Stimulated activated CD8-positive, alpha-beta memory T cell treated with anti-CD3 and anti-CD28 coated beads, Interleukin-15, amount 100 ng/mL, for 48 hours (primary cell): ENCODE data around the gene TAOK1.

Source experiments
- DNase-seq, 2 donors: peaks; one replicate each; pipeline ENCODE4 v3.0.0-alpha.2; 2020; ENCODE audit warnings: low read depth in 2 of 2

The TAOK1 gene

DNA sequence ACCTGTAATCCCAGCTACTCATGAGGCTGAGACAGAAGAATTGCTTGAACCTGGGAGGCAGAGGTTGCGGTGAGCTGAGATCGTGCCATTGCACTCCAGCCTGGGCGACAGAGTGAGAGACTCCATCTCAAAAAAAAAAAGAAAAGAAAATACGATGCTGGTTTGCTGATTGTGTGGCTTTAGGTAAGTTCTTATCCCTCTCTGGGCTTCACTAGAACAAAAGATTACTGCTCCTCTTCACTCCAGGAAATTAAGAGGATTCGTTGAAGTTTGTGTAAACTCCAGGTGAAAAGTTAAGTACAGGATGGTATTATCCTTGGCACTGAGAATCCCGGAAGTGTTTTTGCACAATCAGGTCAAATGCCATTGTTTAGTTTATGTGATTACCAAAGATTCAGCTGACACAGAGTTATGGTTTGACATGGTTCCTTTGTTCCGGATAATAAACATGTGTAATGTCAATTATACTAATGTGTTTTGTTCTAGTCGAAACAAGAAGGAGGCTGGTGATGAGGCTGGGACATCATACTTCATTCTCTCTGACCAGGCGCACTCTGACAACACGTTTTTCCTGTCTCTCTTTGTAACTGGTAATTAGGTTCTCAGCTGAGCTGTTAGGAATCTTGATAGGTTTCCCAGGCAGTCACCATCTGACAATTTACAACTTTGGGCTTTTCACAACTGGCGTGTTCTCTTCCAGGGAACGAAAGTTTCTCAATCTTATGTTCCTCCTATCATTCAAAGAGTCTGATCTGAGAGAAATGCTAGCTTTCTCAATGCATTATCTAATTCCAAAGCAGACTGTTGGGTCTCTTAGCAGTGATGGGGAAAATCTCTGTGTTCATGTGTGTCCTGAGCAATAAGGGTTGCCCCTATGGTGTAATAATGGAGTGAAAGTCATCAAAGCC is 10.8 kb upstream of the TAOK1 start:
- DNase-seq: no peak

- DNase-seq: no peak
Observed at GRCh38 chr17:29383686-29384085, 6.5 kb upstream of the TAOK1 start.

DNA sequence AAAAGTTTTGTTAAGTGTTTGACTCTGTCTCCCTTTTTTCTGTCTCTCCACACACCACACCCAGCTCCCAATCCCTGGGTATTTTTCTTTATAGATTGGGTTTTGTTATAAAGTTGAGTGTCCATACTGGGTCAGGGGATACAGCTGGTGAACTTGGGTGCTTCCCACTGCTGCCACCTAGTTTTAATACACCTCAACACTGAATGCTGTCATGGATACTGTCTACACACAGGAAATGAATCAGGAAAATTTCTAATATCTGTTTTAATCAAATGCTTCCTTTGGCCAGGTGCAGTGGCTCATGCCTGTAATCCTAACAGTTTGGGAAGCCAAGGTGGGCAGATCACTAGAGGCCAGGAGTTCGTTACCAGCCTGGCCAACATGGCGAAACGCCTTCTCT is 5.3 kb upstream of the TAOK1 start:
- no peak for DNase-seq

DNA sequence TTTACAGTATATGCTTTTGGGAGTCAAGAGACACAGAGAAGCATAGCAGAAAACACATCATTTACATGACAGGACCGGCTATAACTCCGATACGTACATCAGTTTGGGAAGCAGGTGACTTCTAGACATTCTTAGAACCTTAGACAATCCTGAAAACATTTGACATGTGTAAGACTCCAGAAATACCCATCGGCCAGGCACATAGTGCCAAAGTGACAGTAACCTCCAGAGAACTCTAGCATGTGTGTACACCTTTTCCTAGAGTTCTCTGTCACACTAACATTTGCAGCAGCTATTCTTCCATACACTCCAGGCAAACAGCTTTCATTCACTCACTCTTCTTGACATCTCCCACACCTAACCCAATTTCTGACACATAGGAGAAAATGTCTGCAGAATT is 3.4 kb upstream of the TAOK1 start:
- DNase-seq: no peak

DNA sequence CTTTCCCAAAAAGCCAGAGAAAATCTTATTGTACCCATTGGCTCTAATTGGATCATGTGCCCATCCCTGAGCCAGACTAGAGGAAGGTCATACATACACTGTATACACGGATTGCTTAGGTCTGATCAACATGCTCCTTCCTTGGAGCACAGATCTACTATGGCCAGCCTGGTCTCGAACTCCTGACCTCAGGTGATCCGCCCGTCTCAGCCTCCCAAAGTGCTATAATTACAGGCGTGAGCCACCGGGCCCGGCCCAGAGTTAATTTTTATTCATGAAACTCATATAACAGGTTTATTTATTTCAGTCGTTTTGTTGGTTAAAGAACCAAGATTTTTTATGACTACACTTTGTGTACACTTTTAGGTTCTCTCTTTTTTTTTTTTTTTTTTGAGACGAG is 1.2 kb upstream of the TAOK1 start:
- DNase-seq: no peak

GRCh38 chr17:29390851-29391631 is 878 bp downstream of the TAOK1 start:
- DNase-seq: no peak

GRCh38 chr17:29393436-29393835 is 3.3 kb downstream of the TAOK1 start:
- no peak for DNase-seq

- no peak for DNase-seq
Observed at GRCh38 chr17:29394761-29395160, 4.6 kb downstream of the TAOK1 start.

DNA sequence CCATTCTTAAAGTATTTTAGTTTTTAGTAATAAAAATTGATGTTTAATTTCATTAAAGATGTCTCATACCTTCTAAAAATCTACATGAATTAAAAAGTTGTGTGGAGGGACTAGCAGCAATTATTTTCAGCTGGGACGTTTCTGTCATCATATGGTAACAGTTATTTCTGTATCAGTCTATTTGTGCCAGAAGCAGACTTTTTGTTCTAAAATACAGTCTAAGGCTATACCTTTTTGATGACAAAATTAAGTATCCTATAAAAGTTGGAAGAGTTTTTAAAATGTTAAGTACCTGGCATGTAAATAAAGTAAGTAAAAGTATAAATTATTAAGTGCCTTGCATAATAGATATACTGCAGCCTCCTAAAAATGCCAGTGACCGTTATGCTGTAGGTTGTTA is 5.9 kb downstream of the TAOK1 start:
- no peak for DNase-seq

DNA sequence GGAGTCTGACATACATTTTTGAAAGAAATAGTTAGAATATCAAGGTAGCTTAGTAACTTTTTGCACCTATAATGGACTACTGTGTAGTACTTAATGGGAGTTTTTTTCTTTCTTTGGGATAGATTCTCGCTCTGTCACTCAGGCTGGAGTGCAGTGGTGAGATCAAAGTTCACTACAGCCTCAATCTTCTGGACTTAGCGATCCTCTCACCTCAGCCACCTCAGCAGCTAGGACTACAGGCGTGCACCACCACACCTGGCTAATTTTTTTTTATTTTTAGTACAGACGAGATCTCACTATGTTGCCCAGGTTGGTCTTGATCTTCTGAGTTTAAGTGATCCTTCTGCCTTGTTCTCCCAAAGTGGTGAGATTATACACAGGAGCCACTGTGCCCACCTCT is 9.5 kb downstream of the TAOK1 start:
- no peak for DNase-seq

- DNase-seq: no peak
Observed at GRCh38 chr17:29400818-29401217, 10.7 kb downstream of the TAOK1 start.

DNA sequence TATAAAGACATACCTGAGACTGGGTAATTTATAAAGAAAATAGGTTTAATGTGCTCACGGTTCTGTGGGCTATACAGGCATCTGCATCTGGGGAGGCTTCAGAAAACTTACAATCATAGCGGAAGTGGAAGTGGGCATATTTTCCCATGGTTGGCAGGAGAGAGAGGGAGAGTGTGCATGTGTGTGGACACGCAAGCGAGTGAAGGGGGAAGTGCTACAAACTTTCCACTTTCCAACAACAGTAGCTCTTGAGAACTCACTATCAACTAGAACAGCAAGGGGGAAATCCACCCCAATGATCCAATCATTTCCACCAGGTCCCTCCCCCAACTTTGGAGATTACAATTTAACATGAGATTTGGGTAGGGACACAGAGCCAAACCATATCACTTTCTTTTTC is 11.1 kb downstream of the TAOK1 start:
- DNase-seq: no peak

DNA sequence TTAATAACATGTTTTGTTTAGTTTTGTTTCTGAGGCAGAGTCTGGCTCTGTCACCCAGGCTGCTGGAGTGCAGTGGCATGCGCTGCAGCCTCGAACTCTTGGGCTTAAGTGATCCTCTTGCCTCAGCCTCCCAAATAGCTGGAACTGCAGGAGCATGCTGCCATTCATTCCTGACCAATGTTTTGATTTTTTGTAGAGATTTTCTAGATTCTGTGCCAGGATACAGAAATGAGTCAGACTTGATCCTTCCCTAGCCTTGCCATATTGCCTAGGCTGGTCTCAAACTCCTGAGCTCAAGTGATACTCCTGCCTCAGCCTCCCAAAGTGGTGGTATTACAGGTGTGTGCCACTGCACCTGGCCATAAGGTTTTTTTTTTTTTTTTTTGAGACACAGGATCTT is 17.7 kb downstream of the TAOK1 start:
- DNase-seq: no peak

DNA sequence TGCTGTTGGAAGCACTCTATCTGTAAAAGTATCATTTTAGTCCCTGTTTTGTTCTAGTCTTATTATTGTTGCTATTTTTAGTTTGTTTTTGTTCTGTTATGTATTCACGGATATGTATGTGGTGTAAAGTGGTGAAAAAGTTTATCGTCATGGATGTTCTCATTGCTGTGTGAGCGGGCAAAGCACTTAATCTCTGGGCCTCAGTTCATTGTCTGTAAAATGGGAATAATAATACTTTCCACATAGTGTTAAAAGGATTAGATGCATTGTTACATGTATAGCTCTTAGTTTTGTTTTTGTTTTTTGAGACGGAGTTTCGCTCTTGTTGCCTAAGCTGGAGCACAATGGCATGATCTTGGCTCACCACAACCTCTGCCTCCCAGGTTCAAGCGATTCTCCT is 19.8 kb downstream of the TAOK1 start:
- DNase-seq: no peak

DNA sequence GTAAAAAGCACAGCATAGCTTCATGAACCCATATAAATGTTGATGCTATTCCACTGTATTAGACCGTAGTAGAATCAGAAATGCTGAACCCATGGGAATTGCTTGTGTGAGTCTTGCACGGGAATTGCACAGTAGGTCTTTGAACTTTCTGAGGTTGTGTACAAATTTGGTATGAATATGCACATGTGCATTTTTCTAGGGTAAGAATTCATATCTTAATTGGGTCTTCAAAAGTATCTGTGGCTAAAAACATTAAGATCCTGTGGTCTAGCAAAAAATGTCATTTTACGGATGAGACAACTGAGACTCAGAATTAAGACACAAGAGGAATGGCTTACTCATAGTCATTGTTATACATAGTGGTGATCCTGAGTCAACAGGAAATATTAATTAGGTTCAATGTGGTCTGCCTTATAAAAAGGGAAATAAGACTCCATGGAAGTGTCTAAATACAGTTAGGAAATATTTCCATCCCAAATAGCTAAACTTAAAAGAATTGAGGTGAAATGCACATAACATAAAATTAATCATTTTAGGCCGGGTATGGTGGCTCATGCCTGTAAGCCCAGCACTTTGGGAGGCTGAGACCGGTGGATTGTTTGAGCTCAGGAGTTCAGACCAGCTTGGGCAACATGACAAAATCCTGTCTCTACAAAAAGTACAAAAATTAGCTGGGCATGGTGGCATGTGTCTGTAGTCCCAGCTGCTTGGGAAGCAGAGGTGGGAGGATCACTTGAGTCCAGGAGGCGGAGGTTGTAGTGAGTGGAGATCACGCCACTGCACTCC is 22.8 kb downstream of the TAOK1 start:
- DNase-seq: no peak

GRCh38 chr17:29420128-29420527 is 30.0 kb downstream of the TAOK1 start:
- no peak for DNase-seq

DNA sequence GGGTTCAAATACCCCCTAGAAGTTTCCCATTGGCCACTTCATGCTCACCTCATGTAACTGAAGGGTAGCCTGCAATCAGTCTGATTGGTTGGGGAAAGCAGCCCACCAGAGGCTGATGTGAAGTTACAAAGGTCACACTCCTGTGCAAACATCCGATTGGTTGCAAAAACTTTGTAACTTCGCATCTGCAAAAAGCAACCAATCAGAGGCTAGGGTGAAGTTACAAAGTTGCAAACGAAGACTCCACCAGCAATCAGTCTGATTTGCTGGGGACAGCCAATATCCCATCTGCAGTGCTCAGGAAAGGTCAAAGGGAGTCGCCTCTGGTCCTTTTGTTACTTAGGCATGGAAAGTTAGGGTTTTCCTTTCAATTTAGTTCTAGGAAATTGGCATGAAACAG is 40.1 kb downstream of the TAOK1 start:
- no peak for DNase-seq

- no peak for DNase-seq
Observed at GRCh38 chr17:29433541-29433940, 43.4 kb downstream of the TAOK1 start.

DNA sequence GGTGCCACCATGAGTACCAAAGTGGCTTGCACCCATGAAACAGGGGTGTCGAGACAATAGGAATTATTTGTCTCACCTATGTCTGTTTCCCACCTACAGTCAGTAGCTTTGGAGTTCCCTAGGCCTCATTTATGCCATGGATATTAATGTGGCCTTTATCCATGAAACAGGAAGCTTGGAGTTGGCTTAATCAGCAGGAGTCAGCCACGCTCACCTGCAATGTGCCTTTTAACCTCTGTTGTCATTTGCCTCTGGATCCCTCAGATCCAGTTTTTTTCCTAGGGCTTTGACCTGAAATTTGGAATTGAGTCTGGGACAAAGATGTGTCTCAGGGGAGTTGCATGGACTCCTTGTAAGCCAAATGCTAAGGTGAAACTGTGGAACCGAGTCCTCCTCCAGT is 44.4 kb downstream of the TAOK1 start:
- no peak for DNase-seq

DNA sequence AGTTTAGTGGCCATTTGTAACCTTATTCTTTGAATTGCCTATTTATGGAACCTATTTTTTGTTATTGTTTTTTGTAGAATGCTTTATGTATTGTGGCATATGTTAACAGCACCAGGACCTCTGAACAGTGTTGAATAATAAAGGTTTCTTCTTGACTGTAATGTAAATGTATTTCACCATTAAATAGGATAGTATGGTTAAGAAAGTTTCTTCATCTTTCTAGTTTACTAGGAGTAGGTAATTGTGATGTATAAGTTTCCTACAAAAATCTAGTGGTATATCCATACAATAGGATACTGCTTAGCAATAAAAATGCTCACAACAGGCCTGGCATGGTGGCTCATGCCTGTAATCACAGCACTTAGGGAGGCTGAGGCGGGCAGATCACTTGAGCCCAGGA is 52.3 kb downstream of the TAOK1 start:
- DNase-seq: no peak

DNA sequence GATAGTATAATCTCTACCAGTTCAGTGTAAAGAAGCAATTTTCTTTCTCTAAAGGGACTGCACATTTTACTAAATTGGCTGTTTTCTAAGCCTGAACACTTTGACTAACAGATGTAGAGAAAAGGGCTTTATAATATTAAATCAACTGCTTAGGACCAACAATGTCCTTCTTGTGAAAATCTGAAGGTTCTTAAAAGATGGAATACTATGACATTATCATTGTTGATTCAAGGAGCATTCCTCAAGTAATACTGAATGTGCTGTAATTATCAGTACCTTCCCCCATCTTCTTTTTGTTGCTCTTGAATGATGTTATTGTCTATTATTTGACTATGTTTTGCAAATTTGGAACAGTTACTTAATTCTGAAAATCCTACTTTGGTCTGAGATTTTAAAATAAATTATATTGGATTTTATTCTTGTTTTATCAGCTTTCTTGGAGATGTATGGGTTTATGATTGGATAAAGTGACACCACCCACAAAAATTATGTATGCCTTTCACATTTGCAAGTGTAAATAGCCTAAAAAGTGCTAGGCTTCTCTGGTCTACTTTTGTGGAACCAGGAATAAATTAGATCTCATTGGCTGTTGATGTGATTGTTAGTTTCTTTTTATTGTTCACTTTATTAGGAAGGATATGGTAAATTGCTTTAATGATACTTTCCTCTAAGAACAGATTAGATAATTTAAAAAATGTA is 53.0 kb downstream of the TAOK1 start:
- DNase-seq: no peak

DNA sequence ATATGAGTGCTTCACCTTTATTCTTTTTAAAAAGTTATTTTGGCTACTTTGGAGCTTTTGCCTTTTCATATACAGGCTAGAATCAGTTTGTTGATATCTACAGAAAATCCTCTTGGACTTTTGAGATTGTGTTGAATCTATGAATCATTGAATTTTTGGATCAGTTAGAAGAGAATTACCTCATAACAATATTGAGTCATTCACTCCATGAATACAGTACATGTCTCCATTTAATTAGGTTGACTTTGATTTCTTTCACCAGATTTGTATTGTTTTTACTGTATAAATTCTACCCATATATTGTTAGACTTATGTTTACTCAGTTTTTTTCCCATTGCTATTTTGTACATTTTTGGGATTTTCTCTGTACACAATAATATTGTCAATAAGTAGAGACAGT is 54.4 kb downstream of the TAOK1 start:
- DNase-seq: no peak
